GM19397 (cell line): ENCODE results near the gene ARHGAP22.

Source experiments
- ATAC-seq: cut with Tn5 transposase; IDR thresholded peaks from one replicate; pipeline ENCODE4 v1.9.1; 2021; ENCODE audit warnings: mild to moderate bottlenecking, moderate library complexity; ENCODE audit not compliant: unreplicated experiment

ARHGAP22 gene

GRCh38 chr10:48592346-48592745, 12.5 kb downstream of the ARHGAP22 start:
- no peak for ATAC-seq

- ATAC-seq, result no peak
Measured at GRCh38 chr10:48590945-48591344, 13.9 kb downstream of the ARHGAP22 start.

GRCh38 chr10:48589266-48589665, 15.6 kb downstream of the ARHGAP22 start:
- no peak for ATAC-seq

GRCh38 chr10:48587819-48588218, 17.1 kb downstream of the ARHGAP22 start:
- no peak for ATAC-seq

- no peak for ATAC-seq
Measured at GRCh38 chr10:48587101-48587500, 17.8 kb downstream of the ARHGAP22 start.

- no peak for ATAC-seq
Measured at GRCh38 chr10:48582970-48583369, 21.9 kb downstream of the ARHGAP22 start.

GRCh38 chr10:48580236-48580635, 24.6 kb downstream of the ARHGAP22 start:
- no peak for ATAC-seq

GRCh38 chr10:48579251-48579960, 25.5 kb downstream of the ARHGAP22 start:
- ATAC-seq, result no peak

GRCh38 chr10:48577158-48577557, 27.7 kb downstream of the ARHGAP22 start:
- no peak for ATAC-seq

GRCh38 chr10:48576501-48576900, 28.4 kb downstream of the ARHGAP22 start:
- ATAC-seq, result no peak

GRCh38 chr10:48575901-48576300, 29.0 kb downstream of the ARHGAP22 start:
- ATAC-seq, result no peak

- no peak for ATAC-seq
Measured at GRCh38 chr10:48574817-48575380, 30.0 kb downstream of the ARHGAP22 start.

- no peak for ATAC-seq
Measured at GRCh38 chr10:48574322-48574796, 30.5 kb downstream of the ARHGAP22 start.

- ATAC-seq, result no peak
Measured at GRCh38 chr10:48573045-48573444, 31.8 kb downstream of the ARHGAP22 start.

GRCh38 chr10:48572414-48572813, 32.5 kb downstream of the ARHGAP22 start:
- no peak for ATAC-seq

- no peak for ATAC-seq
Measured at GRCh38 chr10:48568546-48568945, 36.3 kb downstream of the ARHGAP22 start.

GRCh38 chr10:48568131-48568530, 36.7 kb downstream of the ARHGAP22 start:
- ATAC-seq, result no peak

GRCh38 chr10:48567346-48567745, 37.5 kb downstream of the ARHGAP22 start:
- no peak for ATAC-seq

GRCh38 chr10:48564466-48565160, 40.3 kb downstream of the ARHGAP22 start:
- no peak for ATAC-seq

GRCh38 chr10:48557511-48558123, 47.3 kb downstream of the ARHGAP22 start:
- ATAC-seq, result no peak

- ATAC-seq, result no peak
Measured at GRCh38 chr10:48556713-48557112, 48.2 kb downstream of the ARHGAP22 start.

- ATAC-seq, result no peak
Measured at GRCh38 chr10:48556065-48556464, 48.8 kb downstream of the ARHGAP22 start.
